NCI-H748 treated with DMSO at 0.1 percent for 48 hours (cell line): ENCODE measurements around the gene PTCD3.
A peak's percentile ranks its signal among the peaks of the same experiment; 100 is the strongest.

Experiments used
- DNase-seq: peaks from one replicate; lab custom pipeline; 2025; lab: John Stamatoyannopoulos, UW

The PTCD3 gene

GRCh38 chr2:86105969-86106945, at the start of gene PTCD3:
Gene PTCD3, plus strand, starts transcription at chr2:86106235. Its CDS starts 13 bp downstream, at chr2:86106248.
- DNase-seq, result peak; percentile 86

GRCh38 chr2:86056590-86057331, 49.3 kb upstream of the PTCD3 start:
- no peak for DNase-seq

- DNase-seq, result no peak
Observed at GRCh38 chr2:86062043-86062442, 44.0 kb upstream of the PTCD3 start.

- no peak for DNase-seq
Observed at GRCh38 chr2:86064006-86064405, 42.0 kb upstream of the PTCD3 start.

- no peak for DNase-seq
Observed at GRCh38 chr2:86065512-86065911, 40.5 kb upstream of the PTCD3 start.

- DNase-seq, result no peak
Observed at GRCh38 chr2:86066007-86066578, 39.9 kb upstream of the PTCD3 start.

GRCh38 chr2:86066915-86067314, 39.1 kb upstream of the PTCD3 start:
- DNase-seq, result no peak

- DNase-seq, result no peak
Observed at GRCh38 chr2:86068136-86068588, 37.9 kb upstream of the PTCD3 start.

GRCh38 chr2:86068648-86069047, 37.4 kb upstream of the PTCD3 start:
- DNase-seq, result no peak

- DNase-seq, result no peak
Observed at GRCh38 chr2:86069091-86069685, 36.8 kb upstream of the PTCD3 start.

GRCh38 chr2:86069783-86070339, 36.2 kb upstream of the PTCD3 start:
- DNase-seq, result no peak

GRCh38 chr2:86070868-86071267, 35.2 kb upstream of the PTCD3 start:
- DNase-seq, result no peak

- DNase-seq, result no peak
Observed at GRCh38 chr2:86072271-86072858, 33.7 kb upstream of the PTCD3 start.

GRCh38 chr2:86073225-86073624, 32.8 kb upstream of the PTCD3 start:
- no peak for DNase-seq

- no peak for DNase-seq
Observed at GRCh38 chr2:86074256-86074655, 31.8 kb upstream of the PTCD3 start.

GRCh38 chr2:86074811-86075210, 31.2 kb upstream of the PTCD3 start:
- no peak for DNase-seq

- DNase-seq, result no peak
Observed at GRCh38 chr2:86075886-86076285, 30.1 kb upstream of the PTCD3 start.

GRCh38 chr2:86078774-86079545, 27.1 kb upstream of the PTCD3 start:
- no peak for DNase-seq

GRCh38 chr2:86079981-86080911, 25.8 kb upstream of the PTCD3 start:
- DNase-seq, result no peak

GRCh38 chr2:86081724-86082123, 24.3 kb upstream of the PTCD3 start:
- DNase-seq, result no peak
